Gastroesophageal sphincter (tissue), 4 donors: ENCODE measurements around the gene ARPC1B. TPM values are rescaled to one million over a fixed set of nuclear protein-coding genes. Genes with fewer than 3 reads are reported as not detected.
"Not testable (repeated sequence)": the region's sequence is repeated elsewhere in the genome, so short reads cannot be mapped to it uniquely, and the experiment has no call there.

Experiments used
- ATAC-seq: fragments of 150-250 bp; one replicate; pipeline ENCODE4 v1.9.1; 2016; ENCODE audit warnings: mild to moderate bottlenecking, moderate library complexity
- H3K27ac ChIP-seq, 4 donors: fragments of 200-600 bp; sonication (generic) in 3 of 4; 1 replicate in 3 of 4; 2 replicates in 1 of 4; pipeline ENCODE4 v1.5.1; 2016 to 2019
- H3K27me3 ChIP-seq: fragments of 200-600 bp; sonication (generic); one replicate; pipeline ENCODE4 v1.5.1; 2019
- H3K36me3 ChIP-seq, 2 donors: fragments of 200-600 bp; sonication (generic); one replicate each; pipeline ENCODE4 v1.5.1; 2019; ENCODE audit warnings: control low read depth in 1 of 2
- H3K4me1 ChIP-seq, 3 donors: fragments of 200-600 bp; sonication (generic); 1 replicate in 2 of 3; 2 replicates in 1 of 3; pipeline ENCODE4 v1.5.1; 2016 to 2019; ENCODE audit warnings: control low read depth in 2 of 3
- H3K4me3 ChIP-seq, 2 donors: fragments of 200-600 bp; sonication (generic); one replicate each; pipeline ENCODE4 v1.5.1; 2019; ENCODE audit warnings: mild to moderate bottlenecking in 1 of 2, moderate library complexity in 1 of 2
- H3K9me3 ChIP-seq, 3 donors: fragments of 200-600 bp; sonication (generic); one replicate each; pipeline ENCODE4 v1.5.1; 2017 to 2019; ENCODE audit warnings: control low read depth in 2 of 3
- EP300 ChIP-seq: sonication (generic); formaldehyde crosslinking; IDR thresholded peaks from one replicate; pipeline ENCODE4 v1.6.1; 2017; ENCODE audit warnings: antibody characterized with exemption, mild to moderate bottlenecking
- POLR2A ChIP-seq, 2 donors: fragments of 450-650 bp; IDR thresholded peaks; one replicate each; pipeline ENCODE4 v1.6.1; 2017; ENCODE audit warnings: antibody characterized with exemption in 2 of 2, mild to moderate bottlenecking in 2 of 2, moderate library complexity in 1 of 2
- POLR2AphosphoS5 ChIP-seq: sonication (generic); formaldehyde crosslinking; IDR thresholded peaks from one replicate; pipeline ENCODE4 v1.6.1; 2017; ENCODE audit warnings: antibody characterized with exemption
- WGBS, 2 donors: methylation state at CpG; one replicate each; pipeline ENCODE4 v1.1.5; 2018; ENCODE audit warnings: low coverage in 1 of 2; 5-methylcytosine and 5-hydroxymethylcytosine counted together
- total RNA-seq, 4 donors: library from RNA; depleted of rRNA; stranded (reverse); fragments of >200 nt; gene quantifications; one replicate each; pipeline ENCODE4 v1.1.0, GENCODE V29; 2016
- TF ChIP-seq, protein P1 (sequence below), 4 experiments: fragments of 200-600 bp in 2 of 4; fragments of 450-650 bp in 2 of 4; sonication (generic) in 1 of 4; IDR thresholded peaks; one replicate each; pipeline ENCODE4 v1.5.1; 2017 to 2019; ENCODE audit warnings: antibody characterized with exemption in 4 of 4, mild to moderate bottlenecking in 2 of 4, moderate library complexity in 2 of 4

Gene ARPC1B
- total RNA-seq, 4 donors from 2014 or later = 69.9 to 158 (median 138) TPM

DNA sequence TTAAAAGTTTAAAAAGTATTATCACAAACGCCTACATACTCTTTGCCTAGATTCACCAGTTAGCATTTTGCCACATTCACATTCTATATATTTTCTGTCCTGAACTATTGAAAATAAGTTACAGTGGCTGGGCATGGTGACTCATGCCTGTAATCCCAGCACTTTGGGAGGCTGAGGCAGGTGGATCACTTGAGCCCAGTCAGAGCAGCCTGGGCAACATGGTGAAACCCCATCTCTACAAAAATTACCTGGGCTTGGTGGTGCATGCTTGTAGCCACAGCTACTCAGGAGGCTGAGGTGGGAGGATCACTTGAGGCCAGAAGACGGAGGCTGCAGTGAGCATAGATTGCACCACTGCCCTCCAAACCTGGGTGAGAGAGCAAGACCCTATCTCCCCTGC, 43.5 kb upstream of the ARPC1B start:
- TF ChIP-seq, protein P1, sequence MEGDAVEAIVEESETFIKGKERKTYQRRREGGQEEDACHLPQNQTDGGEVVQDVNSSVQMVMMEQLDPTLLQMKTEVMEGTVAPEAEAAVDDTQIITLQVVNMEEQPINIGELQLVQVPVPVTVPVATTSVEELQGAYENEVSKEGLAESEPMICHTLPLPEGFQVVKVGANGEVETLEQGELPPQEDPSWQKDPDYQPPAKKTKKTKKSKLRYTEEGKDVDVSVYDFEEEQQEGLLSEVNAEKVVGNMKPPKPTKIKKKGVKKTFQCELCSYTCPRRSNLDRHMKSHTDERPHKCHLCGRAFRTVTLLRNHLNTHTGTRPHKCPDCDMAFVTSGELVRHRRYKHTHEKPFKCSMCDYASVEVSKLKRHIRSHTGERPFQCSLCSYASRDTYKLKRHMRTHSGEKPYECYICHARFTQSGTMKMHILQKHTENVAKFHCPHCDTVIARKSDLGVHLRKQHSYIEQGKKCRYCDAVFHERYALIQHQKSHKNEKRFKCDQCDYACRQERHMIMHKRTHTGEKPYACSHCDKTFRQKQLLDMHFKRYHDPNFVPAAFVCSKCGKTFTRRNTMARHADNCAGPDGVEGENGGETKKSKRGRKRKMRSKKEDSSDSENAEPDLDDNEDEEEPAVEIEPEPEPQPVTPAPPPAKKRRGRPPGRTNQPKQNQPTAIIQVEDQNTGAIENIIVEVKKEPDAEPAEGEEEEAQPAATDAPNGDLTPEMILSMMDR (IDR thresholded peaks at IDR 0.05) = no peak
- TF ChIP-seq POLR2AphosphoS5 = no peak
- TF ChIP-seq POLR2A (IDR thresholded peaks at IDR 0.05) = no peak
- no peak for TF ChIP-seq EP300
- 67 to 77% methylated on average over 1 of the region's 2 CpGs for WGBS, 2 donors
- Histone ChIP-seq H3K9me3 (no peaks in the 10 kb centered on the region), H3K4me1 (peaks cover 0 to 54% (median 17%) of the 10 kb centered on the region in 3 donors), H3K36me3 (peaks cover 0 to 34% of the 10 kb centered on the region in 2 donors), H3K27me3 (no peaks in the 10 kb centered on the region), H3K27ac (no peak overlapping the region), H3K4me3 (no peak overlapping the region)
- ATAC-seq = no peak

DNA sequence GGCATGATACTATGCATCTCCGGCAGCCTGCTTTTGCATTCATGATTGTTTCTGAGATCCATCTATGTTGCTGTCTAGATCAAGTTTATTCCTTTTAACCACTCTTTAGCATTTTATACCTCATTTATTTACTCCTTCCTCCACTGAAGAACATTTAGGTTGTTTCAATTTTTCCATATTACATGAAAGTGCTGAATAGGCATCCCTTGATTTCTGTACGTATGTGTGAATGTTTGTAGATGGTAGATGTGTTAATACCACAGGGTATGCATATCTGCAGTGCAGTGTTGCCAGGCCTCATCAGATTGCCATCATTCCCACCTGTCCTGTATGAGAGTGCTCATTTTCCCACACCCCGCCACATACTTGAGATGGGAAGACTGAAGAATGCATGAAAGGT, 34.9 kb upstream of the ARPC1B start:
- WGBS, 2 donors = 75 to 92% methylated on average over 2 to 3 of the region's 3 CpGs
- no peak for ATAC-seq
- no peak overlapping the region for H3K27ac ChIP-seq
- no peaks in the 10 kb centered on the region for H3K27me3 ChIP-seq
- TF ChIP-seq, protein P1 (IDR thresholded peaks at IDR 0.05) = no peak
- TF ChIP-seq POLR2A (IDR thresholded peaks at IDR 0.05) (no peak), POLR2AphosphoS5 (no peak), EP300 (no peak)
- peaks cover 0 to 96% of the 10 kb centered on the region in 2 donors for H3K36me3 ChIP-seq
- H3K9me3 ChIP-seq = no peaks in the 10 kb centered on the region
- H3K4me1 ChIP-seq = no peaks in the 10 kb centered on the region
- no peak overlapping the region for H3K4me3 ChIP-seq

DNA sequence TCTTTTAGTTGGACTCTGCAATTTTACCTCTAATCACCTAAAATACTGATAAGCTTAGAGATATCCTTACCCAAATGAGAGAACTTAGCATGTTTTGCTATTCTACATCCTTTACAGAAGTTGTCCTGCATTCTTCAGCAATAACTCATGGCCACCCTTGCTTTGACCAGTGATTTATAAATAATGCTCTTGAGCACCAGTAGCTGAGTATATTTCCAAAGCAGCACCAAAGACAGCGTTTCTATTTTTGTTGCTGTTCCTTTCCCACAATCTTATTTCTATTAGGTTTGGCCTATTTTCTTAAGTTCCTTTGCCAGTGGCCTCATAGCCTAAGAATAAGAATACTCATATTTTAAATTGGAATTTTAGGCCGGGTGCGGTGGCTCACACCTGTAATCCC, 33.9 kb upstream of the ARPC1B start:
- Histone ChIP-seq H3K36me3 (peaks cover 0 to 96% of the 10 kb centered on the region in 2 donors), H3K27ac (peak overlapping the region in 1 of 4 donors; percentile 0), H3K9me3 (no peaks in the 10 kb centered on the region), H3K4me3 (no peak overlapping the region), H3K27me3 (no peaks in the 10 kb centered on the region), H3K4me1 (no peaks in the 10 kb centered on the region)
- ATAC-seq = no peak
- 75 to 88% methylated on average over 1 to 2 of the region's 3 CpGs for WGBS, 2 donors
- no peak for TF ChIP-seq EP300
- TF ChIP-seq POLR2AphosphoS5 = no peak
- TF ChIP-seq, protein P1 (IDR thresholded peaks at IDR 0.05) = no peak
- TF ChIP-seq POLR2A (IDR thresholded peaks at IDR 0.05) = no peak

DNA sequence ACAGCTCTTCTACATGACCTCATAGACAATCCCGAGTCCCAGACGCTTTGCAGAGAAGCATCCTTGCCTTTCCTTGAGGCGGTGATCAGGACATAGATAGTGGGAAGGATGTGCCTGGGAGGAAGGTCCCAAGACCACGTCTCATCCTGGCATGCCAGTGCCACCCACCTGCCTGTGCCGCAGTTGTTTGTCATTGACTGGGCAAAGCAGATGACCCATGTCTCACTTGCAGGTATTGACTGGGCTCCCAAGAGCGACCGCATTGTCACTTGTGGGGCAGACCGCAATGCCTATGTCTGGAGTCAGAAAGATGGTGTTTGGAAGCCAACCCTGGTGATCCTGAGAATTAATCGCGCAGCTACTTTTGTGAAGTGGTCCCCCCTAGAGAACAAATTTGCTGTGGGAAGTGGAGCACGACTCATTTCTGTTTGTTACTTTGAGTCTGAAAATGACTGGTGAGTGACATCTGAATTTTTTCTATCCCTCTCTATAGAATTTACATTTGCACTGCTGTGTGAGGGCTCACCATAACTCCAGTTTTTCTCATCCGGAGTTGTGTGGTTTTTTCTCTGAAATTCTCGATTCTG, 30.4 kb upstream of the ARPC1B start:
- TF ChIP-seq EP300 (no peak), POLR2A (IDR thresholded peaks at IDR 0.05) (no peak), POLR2AphosphoS5 (no peak)
- TF ChIP-seq, protein P1 (IDR thresholded peaks at IDR 0.05) = no peak
- 91 to 94% methylated on average over 8 to 10 of the region's 13 CpGs for WGBS, 2 donors
- Histone ChIP-seq H3K9me3 (no peaks in the 10 kb centered on the region), H3K27ac (no peak overlapping the region), H3K27me3 (no peaks in the 10 kb centered on the region), H3K36me3 (peaks cover 0 to 96% of the 10 kb centered on the region in 2 donors), H3K4me1 (no peaks in the 10 kb centered on the region), H3K4me3 (no peak overlapping the region)
- ATAC-seq = no peak

DNA sequence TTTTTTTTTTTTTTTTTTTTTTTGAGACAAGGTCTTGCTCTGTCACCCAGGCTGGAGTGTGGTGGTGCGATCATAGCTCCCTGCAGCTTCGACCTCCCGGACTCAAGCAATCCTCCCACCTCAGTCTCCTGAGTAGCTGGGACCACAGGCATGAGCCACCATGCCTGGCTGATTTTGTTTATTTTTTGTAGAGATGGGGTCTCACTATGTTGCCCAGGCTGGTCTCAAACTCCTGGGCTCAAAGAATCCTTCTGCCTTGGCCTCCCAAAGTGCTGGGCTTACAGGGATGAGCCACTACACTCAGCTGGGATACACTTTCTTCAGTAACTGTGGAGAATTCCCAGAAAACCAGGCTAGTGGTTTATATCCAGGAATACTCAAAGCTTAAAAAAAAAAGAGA, 23.9 kb upstream of the ARPC1B start:
- 100% methylated on average over 2 of the region's 3 CpGs; no CpG with 5 or more reads in 1 of the 2 donors for WGBS, 2 donors
- H3K4me1 ChIP-seq, H3K4me3 ChIP-seq, H3K27ac ChIP-seq, H3K9me3 ChIP-seq, ATAC-seq, H3K27me3 ChIP-seq: not testable (repeated sequence)
- peaks cover 0 to 97% of the 10 kb centered on the region in 2 donors for H3K36me3 ChIP-seq
